ENCODE results near the gene AK5. TPM values are rescaled to one million over a fixed set of nuclear protein-coding genes. Genes with fewer than 3 reads are reported as not detected.

AK5 gene
- total and polyA plus RNA-seq, 2 of the 4 experiments (the other 2 are of a cell fraction), result 22.5 to 25.8 TPM

GRCh38 chr1:77468257-77468948 lies 186.6 kb downstream of the AK5 start (continued):
- no peak for TF ChIP-seq BHLHE40 (IDR thresholded peaks at IDR 0.05; ENCODE audit: low read depth, low read length)

GRCh38 chr1:77468949-77469710 lies 187.3 kb downstream of the AK5 start:
- H3K23ac ChIP-seq (ENCODE audit: low read depth, low read length), result peak overlapping the region; percentile 57; the same call in 1 of the 2 replicates
- 0 out of 2 replicates have a peak, but pooled peaks have one; percentile 8 for TF ChIP-seq MAFK (IDR thresholded peaks at IDR 0.05; ENCODE audit: low read depth, low read length)
- no peak for TF ChIP-seq SMC3 (IDR thresholded peaks at IDR 0.05; ENCODE audit: low read depth, low read length)
- no peak for TF ChIP-seq FOS (IDR thresholded peaks at IDR 0.05; ENCODE audit: low read depth, low read length)
- 0 out of 2 replicates have a peak, but pooled peaks have one; percentile 17 for TF ChIP-seq CEBPB (IDR thresholded peaks at IDR 0.05; ENCODE audit: low read depth, low read length)
- no peak for TF ChIP-seq ELK1 (IDR thresholded peaks at IDR 0.05; ENCODE audit: borderline replicate concordance, low read depth, low read length)
- no peak for TF ChIP-seq MAZ (IDR thresholded peaks at IDR 0.05; ENCODE audit: borderline replicate concordance, low read depth, low read length)
- H3K27me3 ChIP-seq (ENCODE audit: control insufficient read depth, insufficient read depth, low read length), result no peaks in the 10 kb centered on the region
- H4K91ac ChIP-seq (ENCODE audit: insufficient read depth, low read depth, low read length), result peak overlapping the region; percentile 48
- H4K8ac ChIP-seq (ENCODE audit: low read depth in 2 of 2, low read length in 2 of 2), result peak overlapping the region; percentile 0 to 62; a peak in 3 of 4 replicates
- CTCF ChIA-PET, result interaction anchor here (0.9 kb wide), 1 partner anchor 187 kb away, joined by 3 read pairs; no protein-coding TSS in a partner anchor
- ATAC-seq (ENCODE audit: low read depth) (no peak), DNase-seq (peak; percentile 7)
- peak overlapping the region; percentile 90 for H4K5ac ChIP-seq (ENCODE audit: low read depth, low read length)
- H3K4ac ChIP-seq (ENCODE audit: low read depth, low read length), result peak overlapping the region; percentile 76
- peaks cover 16% of the 10 kb centered on the region for H3K4me1 ChIP-seq (ENCODE audit: control insufficient read depth, insufficient read depth, low read length)
- POLR2A ChIA-PET (ENCODE audit: unreplicated experiment), result no interaction called here
- BruUV-seq (replicated peaks), result no TSS peak
- H3K56ac ChIP-seq (ENCODE audit: extremely low read depth, insufficient read depth, low read length), result no peak overlapping the region
- intact Hi-C loops (cut with micrococcal nuclease), result no loop called here
- no CpG with 5 or more reads among the region's 5 CpGs for WGBS, 2 experiments (ENCODE audit: extremely low coverage in 2 of 2, insufficient read length in 1 of 2)
- no peak overlapping the region for H3K4me3 ChIP-seq (ENCODE audit: insufficient read depth, low read depth, low read length)
- no peak overlapping the region for H2AFZ ChIP-seq (replicated peaks; ENCODE audit: low read length, poor library complexity)
- 0 out of 2 replicates have a peak overlapping the region, but pooled peaks have one; percentile 6 for H3K9ac ChIP-seq (ENCODE audit: low read depth, low read length)
- H2AK5ac ChIP-seq (ENCODE audit: low read depth, low read length), result peak overlapping the region; percentile 65
- peak overlapping the region; percentile 42; the same call in 2 of the 3 replicates for H2BK15ac ChIP-seq (ENCODE audit: low read depth, low read length)
- no peak overlapping the region; the same call in 1 of the 2 replicates for H3K4me2 ChIP-seq (ENCODE audit: low read depth, low read length)
- no peaks in the 10 kb centered on the region for H4K20me1 ChIP-seq (ENCODE audit: insufficient read depth, low read length)
- H3K79me1 ChIP-seq (ENCODE audit: low read depth in 1 of 2, low read length in 2 of 2), result peaks cover 0 to 56% of the 10 kb centered on the region in 2 experiments; a peak in 2 of 4 replicates
- peaks cover 17% of the 10 kb centered on the region for H3K9me1 ChIP-seq (ENCODE audit: insufficient read depth, low read length)
- H2AK9ac ChIP-seq (replicated peaks; ENCODE audit: low read depth, low read length, poor library complexity), result no peak overlapping the region
- H2BK120ac ChIP-seq (ENCODE audit: low read depth, low read length), result peak overlapping the region; percentile 84
- peaks cover 4% of the 10 kb centered on the region for H3K9me3 ChIP-seq (ENCODE audit: control insufficient read depth, insufficient read depth, low read length)
- in situ Hi-C loops (cut with MboI; ENCODE audit: low sequenced_read_pairs), result no loop called here
- H3K27ac ChIP-seq (ENCODE audit: insufficient read depth, low read length), result peak overlapping the region; percentile 39; the same call in 1 of the 2 replicates
- H3K36me3 ChIP-seq (ENCODE audit: control insufficient read depth, insufficient read depth, low read length), result no peaks in the 10 kb centered on the region
- dilution Hi-C loops (cut with HindIII; ENCODE audit: low sequenced_read_pairs, unreplicated experiment), result no loop called here
- H3K14ac ChIP-seq (replicated peaks; ENCODE audit: low read depth, low read length), result peak overlapping the region; percentile 76
- peak overlapping the region; percentile 69 for H2BK5ac ChIP-seq (ENCODE audit: low read depth, low read length, poor library complexity, severe bottlenecking)
- H3K18ac ChIP-seq (ENCODE audit: low read depth, low read length), result peak overlapping the region; percentile 98
- peak overlapping the region; percentile 73 for H2BK20ac ChIP-seq (ENCODE audit: low read depth, low read length)
